Mucosa of stomach (tissue), 1 donor: Measurements from ENCODE around the gene AIG1.

Experiments
- H3K27me3 ChIP-seq: one replicate; pipeline ENCODE4 v1.7.0; 2013; ENCODE audit warnings: mild to moderate bottlenecking, low read length; ENCODE audit not compliant: control insufficient read depth, insufficient read depth
- H3K36me3 ChIP-seq: one replicate; pipeline ENCODE4 v1.7.0; 2013; ENCODE audit warnings: low read length; ENCODE audit not compliant: control insufficient read depth, insufficient read depth
- H3K4me1 ChIP-seq: one replicate; pipeline ENCODE4 v1.7.0; 2013; ENCODE audit warnings: mild to moderate bottlenecking, low read length; ENCODE audit not compliant: control insufficient read depth, insufficient read depth
- H3K4me3 ChIP-seq: one replicate; pipeline ENCODE4 v1.7.0; 2013; ENCODE audit warnings: low read length
- H3K9ac ChIP-seq: one replicate; pipeline ENCODE4 v1.7.0; 2013; ENCODE audit warnings: mild to moderate bottlenecking, low read length, moderate library complexity
- H3K9me3 ChIP-seq: one replicate; pipeline ENCODE4 v1.7.0; 2013; ENCODE audit warnings: mild to moderate bottlenecking, low read length, moderate library complexity; ENCODE audit not compliant: control insufficient read depth
- donor health status: Pancreatic carcinoma.

AIG1 gene

DNA sequence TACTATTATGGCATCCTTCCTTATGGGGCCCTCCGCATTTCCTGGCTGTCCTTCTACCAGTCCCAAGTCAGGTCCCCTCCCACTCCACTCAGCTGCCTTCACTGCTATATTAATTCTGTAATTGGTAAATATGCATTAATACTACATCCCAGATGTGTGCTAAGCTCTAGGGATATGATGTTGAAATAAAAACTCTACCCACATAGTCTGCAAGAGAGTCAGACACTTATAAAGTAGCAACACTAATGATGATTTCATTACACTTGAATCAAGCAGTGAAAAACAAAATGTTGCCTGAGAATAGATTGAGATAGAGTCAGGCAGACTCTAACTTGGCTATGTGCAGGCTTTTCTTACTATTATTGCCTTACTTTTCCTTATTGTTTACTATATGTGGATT, 62.4 kb downstream of the AIG1 start:
- Histone ChIP-seq H3K9ac (no peak overlapping the region), H3K36me3 (no peaks in the 10 kb centered on the region), H3K4me3 (no peak overlapping the region), H3K4me1 (no peaks in the 10 kb centered on the region), H3K9me3 (no peaks in the 10 kb centered on the region), H3K27me3 (no peaks in the 10 kb centered on the region)

DNA sequence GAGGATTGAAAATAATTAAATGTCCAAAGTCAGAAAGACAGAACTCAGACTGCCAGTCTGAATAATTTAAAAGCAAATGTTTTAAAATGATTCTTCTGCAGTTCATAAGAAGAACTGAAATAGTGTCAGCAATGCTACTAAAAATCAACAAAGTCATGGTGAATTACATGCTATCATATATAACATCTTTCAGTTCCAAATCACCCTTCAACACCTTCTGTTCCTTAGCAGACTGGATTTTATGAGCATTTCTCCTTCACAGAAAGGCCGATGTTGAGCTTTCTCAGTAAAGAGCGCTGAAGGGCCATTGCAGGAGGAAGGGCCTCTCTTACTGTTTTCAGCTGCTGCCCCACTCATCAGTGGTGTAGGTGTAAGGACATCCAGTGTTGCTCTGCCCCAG, 63.3 kb downstream of the AIG1 start:
- Histone ChIP-seq H3K9me3 (no peaks in the 10 kb centered on the region), H3K36me3 (no peaks in the 10 kb centered on the region), H3K9ac (no peak overlapping the region), H3K4me3 (no peak overlapping the region), H3K4me1 (no peaks in the 10 kb centered on the region), H3K27me3 (no peaks in the 10 kb centered on the region)

DNA sequence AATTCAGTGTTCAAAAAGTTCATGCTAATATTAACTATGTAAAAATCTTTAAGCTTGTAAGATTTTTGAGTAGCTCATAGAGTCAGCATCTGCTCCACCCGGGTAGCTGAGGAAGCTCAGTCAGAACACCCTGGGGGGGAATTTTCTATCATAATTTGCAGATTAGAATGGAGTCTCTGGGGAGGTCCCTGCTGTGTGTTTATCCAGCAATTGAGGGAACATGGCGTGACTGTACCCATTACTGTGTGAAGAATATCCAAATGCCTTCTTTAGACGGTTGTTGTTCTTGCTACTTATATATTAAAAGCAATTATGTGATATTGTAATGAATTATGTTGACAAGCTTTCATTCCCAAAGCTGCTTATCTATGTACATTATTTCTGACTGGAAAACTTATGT, 64.8 kb downstream of the AIG1 start:
- H3K27me3 ChIP-seq, result no peaks in the 10 kb centered on the region
- no peaks in the 10 kb centered on the region for H3K9me3 ChIP-seq
- no peak overlapping the region for H3K9ac ChIP-seq
- no peak overlapping the region for H3K4me3 ChIP-seq
- no peaks in the 10 kb centered on the region for H3K4me1 ChIP-seq
- no peaks in the 10 kb centered on the region for H3K36me3 ChIP-seq

DNA sequence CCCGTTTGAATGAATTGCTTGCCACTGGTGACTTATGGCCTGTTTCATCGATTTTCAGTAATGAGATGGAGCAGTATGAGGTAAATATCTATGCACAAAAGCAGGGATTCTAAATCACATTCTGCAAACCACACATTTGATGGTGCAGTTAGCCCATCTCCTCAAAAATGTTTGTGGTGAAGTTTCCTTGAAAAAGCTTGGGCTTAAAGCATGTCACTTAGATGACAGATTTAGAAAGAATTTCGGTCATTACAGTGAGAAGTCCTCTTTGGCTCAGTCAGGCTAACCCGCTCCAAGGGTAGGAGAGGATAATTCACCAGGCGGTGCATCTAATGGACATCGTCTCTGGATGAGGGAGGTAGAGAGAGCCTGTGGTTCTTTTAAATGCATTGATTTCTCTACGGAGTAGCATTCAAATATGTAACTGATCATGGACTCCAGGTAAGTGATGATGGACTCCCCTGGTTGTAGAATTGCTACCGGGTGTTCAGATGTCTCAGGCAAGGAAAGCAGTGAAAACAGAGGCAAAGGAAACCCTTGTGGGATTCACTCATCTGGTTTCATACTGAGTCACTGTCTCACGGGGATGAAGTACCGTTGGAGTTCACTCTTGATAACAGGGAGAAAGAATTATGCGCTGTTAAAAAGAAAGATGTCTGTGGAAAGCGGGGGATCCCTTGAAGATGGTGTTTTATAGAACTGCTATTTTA, 65.3 kb downstream of the AIG1 start:
- H3K9ac ChIP-seq, result no peak overlapping the region
- no peaks in the 10 kb centered on the region for H3K36me3 ChIP-seq
- H3K4me3 ChIP-seq, result no peak overlapping the region
- H3K4me1 ChIP-seq, result no peaks in the 10 kb centered on the region
- no peaks in the 10 kb centered on the region for H3K9me3 ChIP-seq
- H3K27me3 ChIP-seq, result no peaks in the 10 kb centered on the region

DNA sequence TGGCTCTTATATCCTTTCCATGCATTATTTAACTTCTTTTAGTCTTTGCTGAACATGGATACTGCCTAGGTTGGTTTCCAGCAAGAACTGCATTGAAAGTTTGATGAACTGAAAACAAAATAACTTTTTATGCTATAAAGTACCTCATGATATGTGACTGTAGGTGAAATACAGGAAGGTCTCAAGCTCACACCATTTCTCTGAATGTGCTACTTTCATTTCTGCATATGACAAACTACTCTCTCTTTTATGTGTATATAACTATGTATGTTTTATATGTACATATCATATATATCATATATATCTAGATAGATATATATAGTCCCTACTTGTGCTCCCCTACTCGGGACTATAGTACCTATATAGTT, 65.9 kb downstream of the AIG1 start:
- no peaks in the 10 kb centered on the region for H3K36me3 ChIP-seq
- H3K4me1 ChIP-seq, result no peaks in the 10 kb centered on the region
- no peak overlapping the region for H3K4me3 ChIP-seq
- H3K9ac ChIP-seq, result no peak overlapping the region
- H3K27me3 ChIP-seq, result no peaks in the 10 kb centered on the region
- H3K9me3 ChIP-seq, result no peaks in the 10 kb centered on the region

DNA sequence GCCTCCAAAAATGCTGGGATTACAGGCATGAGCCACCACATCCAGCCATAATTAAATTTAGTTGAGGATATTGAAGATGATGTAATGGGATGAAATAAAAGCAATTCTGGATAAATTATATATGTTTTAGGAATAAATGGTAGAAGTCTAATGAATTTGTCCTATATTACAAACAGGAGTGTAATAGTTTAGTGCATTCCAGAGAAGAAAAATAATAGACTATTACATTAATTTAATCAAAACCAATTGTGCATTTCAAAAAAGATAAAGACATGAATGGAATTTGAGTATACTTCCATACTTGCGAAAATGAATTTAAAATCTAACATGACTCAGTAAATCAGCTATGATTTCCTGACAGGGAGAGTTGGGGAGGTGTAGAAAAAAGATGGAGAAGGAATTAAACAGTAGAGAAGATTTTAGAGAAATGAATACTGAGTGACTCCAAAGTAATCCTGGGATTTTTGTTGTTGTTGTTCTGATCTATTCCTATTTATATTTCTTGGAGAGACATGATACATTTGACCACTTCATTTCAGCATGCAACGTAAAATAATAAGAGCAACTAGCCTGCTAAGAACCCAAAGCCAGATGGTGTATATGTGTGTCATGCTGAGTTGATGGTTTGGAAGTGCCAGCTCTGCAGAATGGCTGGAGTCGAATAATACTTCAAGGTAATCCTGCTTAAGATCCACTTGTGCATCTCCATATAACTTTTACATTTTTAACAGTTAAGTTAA, 67.4 kb downstream of the AIG1 start:
- Histone ChIP-seq H3K9me3 (no peaks in the 10 kb centered on the region), H3K4me3 (no peak overlapping the region), H3K27me3 (no peaks in the 10 kb centered on the region), H3K9ac (no peak overlapping the region), H3K36me3 (no peaks in the 10 kb centered on the region), H3K4me1 (no peaks in the 10 kb centered on the region)

DNA sequence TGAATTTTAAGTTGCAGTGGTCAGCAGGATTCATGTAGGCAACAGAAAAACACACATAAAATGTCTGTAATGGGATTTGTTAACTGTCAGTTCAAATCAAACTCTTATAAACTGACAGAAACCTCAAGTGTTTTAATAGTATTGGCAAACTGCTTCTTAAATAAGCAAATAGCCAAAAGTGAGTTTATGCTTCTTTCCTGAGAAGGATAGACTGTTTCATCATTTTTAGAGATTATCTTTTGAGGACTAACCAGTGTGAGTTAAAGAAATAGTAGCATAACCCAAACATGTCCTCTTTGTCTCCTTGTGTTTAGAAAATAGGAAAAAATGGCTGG, 68.0 kb downstream of the AIG1 start:
- Histone ChIP-seq H3K4me3 (no peak overlapping the region), H3K36me3 (no peaks in the 10 kb centered on the region), H3K9me3 (no peaks in the 10 kb centered on the region), H3K27me3 (no peaks in the 10 kb centered on the region), H3K9ac (no peak overlapping the region), H3K4me1 (no peaks in the 10 kb centered on the region)

DNA sequence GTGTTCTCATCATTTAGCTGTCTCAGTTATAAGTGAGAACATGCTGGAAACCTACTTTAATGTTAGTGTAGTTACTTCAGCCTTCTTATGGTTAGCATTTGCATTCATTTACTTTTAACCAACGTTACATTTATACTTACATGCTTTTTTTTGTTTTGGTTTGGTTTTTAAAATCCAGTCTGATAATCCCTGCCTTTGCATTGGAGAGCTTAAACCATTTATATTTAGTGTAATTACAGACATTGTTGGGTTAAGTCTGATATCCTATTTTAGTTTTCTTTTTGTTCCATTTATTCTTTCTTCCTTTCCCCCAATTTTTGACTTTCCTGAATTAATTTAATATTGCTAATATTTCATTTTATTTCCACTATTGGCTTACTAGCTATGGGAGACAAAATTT, 70.2 kb downstream of the AIG1 start:
- Histone ChIP-seq H3K9me3 (no peaks in the 10 kb centered on the region), H3K36me3 (no peaks in the 10 kb centered on the region), H3K9ac (no peak overlapping the region), H3K4me3 (no peak overlapping the region), H3K4me1 (no peaks in the 10 kb centered on the region), H3K27me3 (no peaks in the 10 kb centered on the region)

DNA sequence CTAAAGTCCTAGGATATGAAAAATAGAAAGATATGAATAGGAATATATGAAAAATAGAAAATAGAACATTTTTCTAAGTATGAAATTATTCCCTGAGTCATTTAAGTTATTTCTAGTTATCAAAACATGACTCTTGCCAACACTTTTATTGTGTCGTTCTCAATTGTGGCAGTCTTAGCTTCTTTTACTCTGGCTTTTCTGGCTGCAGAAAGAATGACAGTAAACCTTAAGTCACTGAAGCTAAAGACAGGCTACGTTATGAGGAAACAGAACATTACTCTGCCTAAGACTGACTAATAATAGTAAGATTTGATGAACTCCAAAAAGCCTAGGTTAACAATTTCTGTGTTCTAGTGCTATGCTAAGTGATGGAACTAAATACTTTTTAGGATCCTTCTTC, 74.6 kb downstream of the AIG1 start:
- no peak overlapping the region for H3K9ac ChIP-seq
- H3K36me3 ChIP-seq, result no peaks in the 10 kb centered on the region

DNA sequence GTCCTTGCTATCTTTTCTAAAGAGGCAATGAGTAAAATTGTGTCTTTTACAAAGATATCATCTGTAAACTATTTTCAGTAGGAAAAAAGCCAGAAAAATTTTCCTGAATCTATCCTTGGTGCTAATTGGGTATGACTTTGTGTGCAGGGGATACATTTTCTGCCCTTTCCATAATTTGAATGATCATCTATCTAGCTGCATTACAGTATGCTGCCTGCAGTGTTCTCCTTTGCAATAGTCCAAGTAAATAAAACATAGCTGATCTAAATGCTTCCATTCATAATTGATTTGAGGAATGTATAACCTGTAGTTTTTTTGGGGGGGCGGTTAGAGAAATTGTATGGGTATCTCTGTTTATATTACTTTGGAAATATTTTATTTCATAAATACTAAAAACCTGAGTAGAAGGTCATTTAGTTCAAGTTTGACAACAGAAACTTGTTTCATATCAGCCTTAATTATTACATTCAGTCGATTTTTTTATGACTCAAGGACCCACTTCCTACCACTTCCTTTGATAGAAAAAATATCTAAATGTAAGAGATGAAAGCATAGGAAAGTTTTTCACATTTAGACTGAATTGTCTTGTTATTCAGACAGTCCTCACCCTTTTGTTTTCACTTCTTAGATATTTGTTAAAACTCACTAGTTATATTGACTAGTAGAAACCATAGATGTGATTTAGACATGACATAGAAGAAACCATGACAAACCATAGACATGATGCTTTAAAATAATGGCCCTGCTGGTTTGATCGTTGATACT, 75.3 kb downstream of the AIG1 start:
- H3K9ac ChIP-seq, result no peak overlapping the region
- no peaks in the 10 kb centered on the region for H3K27me3 ChIP-seq
- H3K4me1 ChIP-seq, result no peaks in the 10 kb centered on the region
- no peak overlapping the region for H3K4me3 ChIP-seq
- H3K9me3 ChIP-seq, result no peaks in the 10 kb centered on the region
- H3K36me3 ChIP-seq, result no peaks in the 10 kb centered on the region

More for the DNA sequence above, 74.6 kb downstream of the AIG1 start:
- Histone ChIP-seq H3K4me3 (no peak overlapping the region), H3K9me3 (no peaks in the 10 kb centered on the region), H3K4me1 (no peaks in the 10 kb centered on the region), H3K27me3 (no peaks in the 10 kb centered on the region)

DNA sequence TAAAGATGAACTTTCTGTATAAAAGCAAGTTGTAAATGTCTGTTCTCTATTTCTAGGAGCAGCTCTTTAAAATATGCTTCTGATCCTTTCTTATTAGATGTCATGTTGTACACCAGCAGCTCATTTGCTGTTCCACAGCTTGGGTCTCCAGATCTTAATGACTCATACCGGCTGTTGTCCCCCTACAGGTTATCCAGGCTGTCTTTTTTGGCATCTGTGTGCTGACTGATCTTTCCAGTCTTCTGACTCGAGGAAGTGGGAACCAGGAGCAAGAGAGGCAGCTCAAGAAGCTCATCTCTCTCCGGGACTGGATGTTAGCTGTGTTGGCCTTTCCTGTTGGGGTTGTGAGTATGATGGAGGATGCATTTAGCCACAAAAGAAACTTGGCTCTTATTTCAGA, 76.0 kb downstream of the AIG1 start:
- Histone ChIP-seq H3K27me3 (no peaks in the 10 kb centered on the region), H3K9me3 (no peaks in the 10 kb centered on the region), H3K4me1 (no peaks in the 10 kb centered on the region), H3K9ac (no peak overlapping the region), H3K36me3 (no peaks in the 10 kb centered on the region), H3K4me3 (no peak overlapping the region)

DNA sequence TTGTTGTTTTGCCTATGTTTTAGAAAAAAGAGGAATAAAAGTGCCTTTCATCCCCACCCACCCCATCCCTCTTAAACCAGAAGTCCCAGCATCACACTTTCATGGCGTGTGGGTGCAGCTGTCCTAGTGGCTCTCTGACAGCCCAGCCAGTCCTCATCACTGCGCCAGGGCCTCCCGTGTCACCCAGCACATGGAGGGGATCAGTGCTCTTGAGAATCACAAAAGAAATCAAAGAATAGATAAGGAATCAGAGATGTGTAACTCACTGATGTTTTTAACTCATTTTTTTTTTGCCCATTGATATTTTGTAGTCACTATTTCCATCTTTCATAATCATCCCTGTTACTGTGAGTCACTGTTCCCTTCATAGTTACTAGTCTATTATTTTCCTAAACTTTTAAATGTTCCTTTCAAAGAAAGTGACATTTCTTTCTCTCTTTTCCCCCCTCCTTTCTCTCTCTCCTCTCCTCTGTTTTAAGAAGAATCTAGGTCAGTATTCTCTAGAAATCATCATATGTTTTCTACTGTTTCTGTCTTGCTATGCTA, 78.6 kb downstream of the AIG1 start:
- Histone ChIP-seq H3K36me3 (no peaks in the 10 kb centered on the region), H3K4me3 (no peak overlapping the region), H3K27me3 (no peaks in the 10 kb centered on the region), H3K4me1 (no peaks in the 10 kb centered on the region), H3K9ac (no peak overlapping the region), H3K9me3 (no peaks in the 10 kb centered on the region)
